ENCODE data around the gene RASA4B.
"Not testable (repeated sequence)": the region's sequence is repeated elsewhere in the genome, so short reads cannot be mapped to it uniquely, and the experiment has no call there.

RASA4B gene

DNA sequence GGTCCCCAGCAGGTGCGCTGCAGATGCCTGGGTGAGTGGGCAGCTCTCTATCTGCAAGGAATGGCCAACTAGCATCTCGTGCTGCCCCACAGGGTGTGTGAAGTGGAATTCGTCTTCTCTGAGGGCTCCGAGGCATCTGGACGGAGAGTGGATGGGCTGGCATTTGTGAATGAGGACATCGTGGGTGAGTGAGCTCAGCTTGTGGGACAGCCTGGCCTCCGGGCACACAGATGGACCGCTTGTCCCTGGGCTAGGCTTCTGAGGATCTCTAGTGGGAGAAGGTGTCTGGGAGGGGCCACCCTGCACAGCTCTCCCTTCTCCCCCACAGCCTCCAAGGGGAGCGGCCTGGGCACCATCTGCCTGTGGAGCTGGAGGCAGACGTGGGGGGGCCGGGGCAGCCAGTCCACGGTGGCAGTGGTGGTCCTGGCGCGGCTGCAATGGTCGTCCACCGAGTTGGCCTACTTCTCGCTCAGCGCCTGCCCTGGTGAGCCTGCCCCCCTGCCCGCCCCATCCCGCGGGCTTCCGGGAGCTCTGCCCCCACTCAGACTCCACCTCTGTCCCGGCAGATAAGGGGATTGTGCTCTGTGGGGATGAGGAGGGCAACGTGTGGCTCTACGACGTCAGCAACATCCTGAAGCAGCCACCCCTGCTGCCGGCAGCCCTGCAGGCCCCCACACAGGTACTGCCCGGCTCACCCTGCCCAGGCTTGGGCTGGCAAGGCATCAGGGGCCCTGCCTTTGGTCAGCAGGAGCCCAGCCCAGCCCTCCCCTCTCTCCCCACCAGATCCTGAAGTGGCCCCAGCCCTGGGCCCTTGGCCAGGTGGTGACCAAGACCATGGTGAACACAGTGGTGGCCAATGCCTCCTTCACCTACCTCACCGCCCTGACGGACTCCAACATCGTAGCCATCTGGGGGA lies 45.2 kb downstream of the RASA4B start:
- no peak for DNase-seq

DNA sequence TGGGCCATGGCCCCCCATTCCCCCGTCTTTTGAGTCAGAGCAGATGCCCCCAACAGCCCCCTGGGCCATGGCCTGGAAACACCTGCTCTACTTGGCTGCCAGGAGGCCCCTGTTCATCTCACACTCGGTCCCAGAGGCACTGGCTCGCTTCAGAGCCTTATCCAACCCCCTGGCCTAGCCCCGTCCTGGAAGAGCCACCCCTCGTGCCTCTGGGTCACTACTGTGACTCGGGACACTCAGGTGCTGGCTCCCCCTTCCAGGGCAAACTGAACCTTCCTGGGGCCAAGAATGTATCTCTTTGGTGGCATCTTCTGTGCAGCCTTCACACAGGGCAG lies 45.8 kb downstream of the RASA4B start:
- no peak for DNase-seq

DNA sequence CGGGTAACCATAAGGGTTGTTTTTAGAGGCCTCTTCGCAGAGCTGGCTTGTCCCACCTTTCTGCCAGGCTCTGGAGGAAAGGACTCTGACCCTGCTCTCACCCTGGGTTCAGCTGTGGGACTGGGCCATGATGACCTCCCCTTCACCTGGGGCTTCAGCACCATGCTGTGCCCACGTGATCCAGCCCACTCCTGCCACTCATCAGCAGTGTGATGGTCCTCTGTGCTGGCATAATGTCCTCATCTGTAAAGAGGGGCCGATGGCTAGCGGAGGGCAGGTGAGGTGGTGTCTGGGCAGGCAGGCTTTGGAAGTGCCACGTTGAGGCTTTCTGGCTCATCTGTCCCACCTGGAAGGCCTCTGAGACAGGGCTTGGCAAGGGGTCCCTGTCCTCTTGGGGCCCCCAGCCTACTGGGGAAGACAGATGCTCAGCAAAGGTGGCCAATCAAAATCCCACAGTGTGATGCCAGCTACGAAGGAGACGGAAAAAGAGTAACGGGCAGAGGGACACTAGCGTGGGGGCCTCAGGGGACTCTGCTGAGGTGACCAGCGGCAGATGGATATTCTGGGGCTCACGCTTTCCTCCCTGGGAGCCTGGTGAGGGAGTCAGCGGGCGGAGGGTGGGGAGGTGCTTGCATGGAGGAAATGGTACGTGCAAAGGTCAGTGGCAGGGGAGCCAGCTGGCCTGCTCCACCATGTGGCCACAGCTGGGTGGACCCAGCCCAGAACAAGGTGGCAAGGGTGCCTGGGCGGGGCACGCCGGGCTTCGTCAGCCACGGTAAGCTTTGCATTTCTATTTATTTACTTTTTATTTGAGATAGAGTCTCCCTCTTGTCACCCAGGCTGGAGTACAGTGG lies 47.4 kb downstream of the RASA4B start:
- no peak for DNase-seq

DNA sequence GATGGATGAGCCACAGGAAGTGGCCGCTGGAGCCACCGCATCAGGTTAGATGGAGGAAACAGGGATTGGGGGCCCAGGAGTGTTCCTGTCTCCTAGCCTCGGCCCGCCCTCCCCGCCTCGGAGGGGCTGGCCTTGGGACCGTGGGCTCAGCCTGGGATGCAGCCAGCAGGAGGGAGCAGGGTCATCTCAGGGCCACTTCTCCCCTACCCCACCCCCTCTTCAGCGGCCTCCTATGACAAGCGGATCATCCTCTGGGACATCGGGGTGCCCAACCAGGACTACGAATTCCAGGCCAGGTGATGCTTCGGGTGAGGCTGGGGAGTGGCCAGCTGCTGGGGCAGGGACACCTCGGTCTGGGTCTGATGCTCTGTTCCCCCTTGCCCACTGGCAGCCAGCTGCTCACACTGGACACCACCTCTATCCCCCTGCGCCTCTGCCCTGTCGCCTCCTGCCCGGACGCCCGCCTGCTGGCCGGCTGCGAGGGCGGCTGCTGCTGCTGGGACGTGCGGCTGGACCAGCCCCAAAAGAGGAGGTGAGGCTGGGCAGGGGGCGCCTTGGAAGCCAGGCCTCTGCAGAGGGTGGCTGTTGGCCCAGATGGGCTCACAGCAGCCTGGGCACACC lies 48.1 kb downstream of the RASA4B start:
- no peak for DNase-seq

DNA sequence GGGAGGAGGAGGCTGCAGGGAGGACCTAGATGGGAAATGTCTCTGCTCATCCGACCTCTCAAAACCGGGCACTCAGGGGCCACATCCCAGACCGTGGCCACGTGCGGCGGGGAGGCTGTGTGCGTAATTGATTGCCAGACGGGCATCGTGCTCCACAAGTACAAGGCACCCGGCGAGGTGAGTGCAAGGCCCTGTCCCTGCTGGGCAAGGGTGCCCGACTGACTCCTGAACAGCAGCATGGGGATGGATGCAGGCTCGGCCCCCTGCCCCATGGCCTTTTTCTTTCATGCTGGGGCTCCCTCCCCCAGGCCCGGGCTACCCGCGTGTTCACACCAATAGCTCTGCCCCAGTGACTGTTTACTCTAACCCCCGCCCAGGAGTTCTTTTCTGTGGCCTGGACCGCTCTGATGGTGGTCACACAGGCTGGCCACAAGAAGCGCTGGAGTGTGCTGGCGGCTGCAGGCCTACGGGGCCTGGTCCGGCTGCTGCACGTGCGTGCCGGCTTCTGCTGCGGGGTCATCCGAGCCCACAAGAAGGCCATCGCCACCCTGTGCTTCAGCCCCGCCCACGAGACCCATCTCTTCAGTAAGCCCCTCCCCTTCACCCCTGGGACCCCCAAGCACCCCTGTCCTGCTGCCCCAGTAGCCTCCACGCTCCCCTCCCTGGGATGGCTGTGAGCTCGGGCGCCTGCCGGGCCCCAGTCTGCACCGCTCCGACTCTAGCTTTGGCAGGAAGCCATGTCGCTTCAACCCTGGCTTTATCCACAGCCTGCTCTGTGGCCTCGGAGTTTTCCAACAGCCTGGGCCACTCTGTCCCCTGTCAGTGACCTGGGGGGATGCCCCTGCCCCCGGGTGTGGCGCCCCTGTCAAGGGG lies 48.9 kb downstream of the RASA4B start:
- DNase-seq = no peak

DNA sequence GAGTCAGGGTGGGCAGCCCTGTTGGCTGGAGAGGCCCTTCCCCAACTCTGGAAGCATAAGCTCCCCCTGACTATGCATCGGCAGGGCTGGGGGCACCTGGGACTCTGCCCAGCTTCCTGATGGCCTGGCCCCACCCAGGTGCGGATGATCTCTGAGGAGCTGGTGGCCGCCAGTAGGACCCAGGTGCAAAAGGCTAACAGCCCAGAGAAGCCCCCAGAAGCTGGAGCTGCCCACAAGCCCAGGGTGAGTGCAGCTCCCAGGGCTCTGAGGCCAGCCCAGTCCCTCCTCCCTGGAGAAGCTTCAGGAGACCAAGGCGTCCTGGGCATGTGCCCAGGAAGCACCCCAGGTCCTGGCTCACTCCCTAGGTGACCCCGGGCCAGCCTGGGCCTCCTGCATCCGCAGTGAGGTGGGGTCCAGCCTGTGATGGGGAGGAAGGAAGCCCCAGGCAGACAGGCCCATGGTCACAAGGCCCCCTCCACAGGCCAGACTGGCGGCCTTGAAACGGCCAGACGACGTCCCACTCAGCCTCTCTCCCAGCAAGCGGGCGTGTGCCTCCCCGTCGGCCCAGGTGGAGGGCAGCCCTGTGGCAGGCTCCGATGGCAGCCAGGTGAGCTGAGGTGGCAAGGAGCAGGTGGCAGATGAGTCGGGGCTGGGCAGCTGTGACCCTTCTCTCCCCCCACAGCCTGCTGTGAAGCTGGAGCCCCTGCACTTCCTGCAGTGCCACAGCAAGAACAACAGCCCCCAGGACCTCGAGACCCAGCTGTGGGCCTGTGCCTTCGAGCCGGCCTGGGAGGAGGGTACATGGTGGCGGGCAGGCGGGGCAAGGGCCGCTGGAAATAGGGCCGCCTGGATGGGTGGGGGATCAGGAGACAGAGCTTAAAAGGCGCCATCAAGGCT lies 49.7 kb downstream of the RASA4B start:
- no peak for DNase-seq

DNA sequence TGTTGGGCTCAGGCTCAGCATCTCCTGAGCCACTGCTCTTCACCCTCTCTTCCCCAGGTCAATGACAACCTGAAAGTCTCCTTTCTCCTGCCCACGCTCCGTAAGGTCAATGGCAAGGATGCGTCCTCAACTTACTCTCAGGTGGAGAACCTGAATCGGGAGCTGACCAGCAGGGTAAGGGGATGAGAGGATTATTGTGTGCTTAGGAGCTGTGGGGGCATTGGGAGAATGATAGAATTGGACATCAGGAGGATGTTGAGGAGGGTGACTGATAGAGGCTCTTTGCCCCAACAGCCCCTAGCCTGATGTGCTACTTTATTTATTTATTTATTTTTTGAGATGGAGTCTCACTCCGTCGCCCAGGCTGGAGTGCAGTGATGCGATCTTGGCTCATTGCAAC lies 51.5 kb downstream of the RASA4B start:
- DNase-seq = no peak

DNA sequence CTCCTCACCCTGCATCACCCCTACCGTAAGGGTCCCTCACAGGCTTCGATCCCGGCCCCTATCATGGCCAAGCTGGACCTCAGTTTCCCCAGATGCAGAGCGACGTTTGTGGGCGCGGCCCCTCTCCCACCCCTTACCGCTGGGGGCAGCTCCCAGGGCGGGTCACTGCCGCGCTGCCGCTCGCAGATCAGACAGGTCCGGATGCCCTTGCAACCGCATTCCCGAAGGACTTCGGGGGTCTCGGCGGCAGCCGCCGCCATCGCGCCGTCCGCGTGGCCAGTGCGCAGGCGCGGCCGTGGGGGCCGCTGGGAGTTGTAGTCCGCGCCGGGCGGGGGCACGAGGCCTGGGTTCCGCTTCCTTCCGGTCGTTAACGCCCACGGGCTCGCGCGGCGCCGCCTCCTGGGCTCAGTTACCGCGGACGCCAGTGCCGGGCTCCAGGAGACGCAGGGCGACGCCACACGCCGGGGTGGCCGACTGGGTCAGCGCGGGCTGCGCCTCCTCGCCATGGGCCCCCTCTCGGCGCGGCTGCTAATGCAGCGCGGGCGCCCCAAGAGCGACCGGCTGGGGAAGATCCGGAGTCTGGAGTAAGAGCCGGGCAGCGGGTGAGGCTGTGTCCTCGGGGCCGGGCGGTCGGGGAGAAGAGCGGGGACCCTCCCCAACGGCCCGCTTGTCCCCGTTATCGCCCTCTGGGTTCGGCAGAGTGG lies 52.8 kb downstream of the RASA4B start, which contains the start of the genes ALKBH4 and LRWD1:
TSS of gene ALKBH4 (minus strand) at position 287 of the 704 bp plus-strand sequence. CDS start at position 260, 27 bp downstream.
TSS of gene LRWD1 (plus strand) at position 408 of the 704 bp plus-strand sequence. CDS start at position 505, 97 bp downstream.
- DNase-seq = peak; percentile 53

DNA sequence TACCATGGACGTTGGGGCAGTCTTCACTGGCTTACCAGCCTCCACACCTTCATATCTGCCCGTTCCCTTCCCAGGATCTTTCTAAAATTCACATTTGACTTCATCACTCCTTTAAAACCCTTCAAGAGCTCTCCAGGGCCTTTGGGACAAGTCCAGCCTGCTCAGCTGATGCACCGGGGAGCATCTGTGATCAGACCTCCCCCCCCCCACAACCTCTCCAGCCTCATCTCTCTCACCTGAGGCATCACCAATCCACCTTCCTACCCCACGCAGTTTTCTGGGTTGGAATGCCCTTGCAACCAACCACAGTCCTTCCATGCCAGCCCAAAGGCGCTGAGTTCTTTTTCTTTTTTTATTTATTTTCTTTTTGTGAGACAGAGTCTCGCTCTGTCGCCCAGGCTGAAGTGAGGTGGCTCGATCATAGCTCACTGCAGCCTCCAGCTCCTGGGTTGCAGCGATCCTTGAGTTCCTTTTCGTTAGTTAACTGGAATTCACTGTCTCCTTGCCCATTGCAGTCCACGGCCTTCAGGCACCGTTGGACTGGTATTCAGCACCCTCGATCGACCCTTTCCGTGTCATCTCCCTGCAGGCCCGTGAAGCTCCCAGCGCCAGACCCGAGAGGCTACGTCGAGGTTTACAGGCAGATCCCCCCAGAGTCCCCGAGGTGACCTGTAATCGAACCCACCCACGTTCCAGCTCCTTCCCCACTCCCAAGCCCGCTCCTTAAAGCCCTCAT lies 53.6 kb downstream of the RASA4B start:
- DNase-seq = no peak

DNA sequence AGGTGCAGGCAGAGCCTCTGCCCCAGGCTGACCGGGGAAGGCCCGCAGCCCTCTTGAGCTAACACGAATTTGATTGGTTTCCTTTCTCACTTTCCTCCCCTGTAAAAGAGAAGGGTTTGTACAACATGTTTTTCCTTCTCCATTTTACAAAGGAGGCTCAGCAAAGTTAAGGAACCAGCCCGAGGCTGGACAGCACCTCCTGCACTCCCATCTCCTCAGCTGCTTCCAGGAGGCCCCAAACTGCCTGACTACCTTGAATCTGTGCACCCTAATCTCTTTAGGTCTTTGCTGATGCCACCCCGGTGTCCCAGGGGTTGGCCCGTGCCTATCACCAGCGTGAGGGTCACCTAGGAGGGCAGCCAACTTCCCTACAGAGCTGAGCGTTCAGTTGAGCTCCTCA lies 57.1 kb downstream of the RASA4B start:
- DNase-seq = no peak

DNA sequence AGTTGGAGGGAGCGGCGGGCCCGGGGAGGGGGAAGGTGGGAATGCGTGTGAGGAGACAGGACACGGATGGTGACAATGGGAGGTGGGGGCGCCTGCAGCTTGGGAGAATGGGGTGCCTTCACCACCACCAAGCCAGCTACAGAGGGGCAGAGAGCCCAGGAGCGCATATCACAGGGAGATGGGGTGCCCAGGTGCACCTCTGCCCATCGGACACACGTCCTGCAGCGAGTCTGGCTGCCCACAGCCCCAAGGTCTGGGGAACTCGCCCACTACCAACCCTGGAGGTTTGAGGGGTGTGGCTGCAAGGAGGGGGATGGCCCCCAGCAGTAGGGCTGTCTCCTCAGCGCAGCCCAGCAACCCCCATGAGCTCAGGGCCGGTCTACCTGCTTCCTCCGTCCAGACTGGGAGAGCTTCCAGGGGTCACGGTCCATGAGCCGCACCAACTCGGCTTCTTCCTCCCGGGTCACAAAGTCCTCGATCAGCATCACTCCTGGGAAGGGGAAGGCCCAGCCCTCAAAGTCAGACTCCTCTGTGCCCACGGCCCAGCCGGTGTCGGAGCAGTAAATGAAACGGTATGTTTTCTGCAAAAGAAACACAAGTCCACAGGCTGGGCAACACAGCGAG lies 58.2 kb downstream of the RASA4B start:
- DNase-seq = no peak

DNA sequence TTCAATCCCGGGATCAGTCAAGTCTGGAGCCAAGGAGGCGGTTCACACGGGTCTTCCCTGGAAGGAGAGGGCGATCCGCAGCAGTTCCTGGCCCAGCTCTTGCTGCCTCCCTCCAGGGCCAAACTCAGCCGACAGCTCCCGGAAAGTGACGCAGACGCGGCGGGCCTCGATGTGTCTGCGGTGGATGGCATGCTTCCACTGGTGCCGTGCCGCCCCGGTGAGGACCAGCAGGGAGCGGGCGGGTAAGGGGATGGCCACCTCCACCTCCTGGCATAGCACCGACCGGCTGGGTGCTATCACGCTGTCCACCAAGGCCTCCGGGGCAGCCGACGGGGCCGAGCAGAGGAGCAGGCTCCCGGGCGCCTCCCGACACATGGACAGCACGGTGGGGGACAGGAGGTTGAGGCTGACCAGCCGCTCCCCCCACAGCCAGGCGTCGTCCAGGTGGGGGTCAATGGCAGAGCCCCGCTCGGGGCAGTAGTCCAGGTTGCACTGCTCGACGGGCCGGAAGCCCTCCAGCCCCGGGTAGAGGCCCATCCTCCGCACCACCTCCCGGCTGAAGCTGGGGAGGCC lies 60.1 kb downstream of the RASA4B start:
- DNase-seq = no peak

DNA sequence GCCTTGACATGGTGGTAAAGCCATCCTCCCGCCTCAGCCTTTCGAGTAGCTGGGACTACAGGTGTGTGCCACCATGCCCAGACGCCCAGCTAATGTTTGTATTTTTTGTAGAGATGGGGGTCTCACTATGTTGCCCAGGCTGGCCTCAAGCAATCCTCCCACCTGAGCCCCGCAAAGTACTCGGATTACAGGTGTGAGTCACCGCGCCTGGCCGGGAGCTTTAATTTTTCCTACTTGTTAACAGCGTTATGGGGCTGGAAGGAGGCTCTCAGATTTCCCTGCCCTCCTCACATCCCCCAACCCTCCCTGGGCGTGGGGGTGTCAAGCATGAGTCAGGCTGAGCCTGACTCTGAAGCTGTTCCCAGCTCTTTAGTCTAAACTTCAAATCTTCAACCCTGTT lies 61.2 kb downstream of the RASA4B start:
- DNase-seq = no peak

DNA sequence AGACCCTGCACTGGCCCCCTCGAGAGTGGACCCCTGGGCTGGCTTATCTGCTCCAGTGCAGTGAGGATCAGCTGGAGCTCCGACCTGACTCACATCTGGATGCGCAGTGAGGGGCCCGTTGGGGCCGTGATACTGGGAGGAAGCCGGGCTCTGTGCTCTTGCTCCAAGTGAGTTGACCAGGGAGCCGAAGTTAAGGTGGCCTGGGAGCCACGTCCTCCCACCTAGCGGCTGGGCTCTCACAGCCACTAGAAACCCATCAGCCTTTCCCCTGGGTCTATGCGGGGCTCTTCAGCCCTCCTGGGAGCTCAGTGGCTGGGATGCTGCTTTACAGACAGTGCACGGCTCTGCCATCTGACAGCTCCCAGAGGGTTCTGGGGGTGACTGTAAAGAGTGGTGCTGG lies 62.0 kb downstream of the RASA4B start:
- no peak for DNase-seq

DNA sequence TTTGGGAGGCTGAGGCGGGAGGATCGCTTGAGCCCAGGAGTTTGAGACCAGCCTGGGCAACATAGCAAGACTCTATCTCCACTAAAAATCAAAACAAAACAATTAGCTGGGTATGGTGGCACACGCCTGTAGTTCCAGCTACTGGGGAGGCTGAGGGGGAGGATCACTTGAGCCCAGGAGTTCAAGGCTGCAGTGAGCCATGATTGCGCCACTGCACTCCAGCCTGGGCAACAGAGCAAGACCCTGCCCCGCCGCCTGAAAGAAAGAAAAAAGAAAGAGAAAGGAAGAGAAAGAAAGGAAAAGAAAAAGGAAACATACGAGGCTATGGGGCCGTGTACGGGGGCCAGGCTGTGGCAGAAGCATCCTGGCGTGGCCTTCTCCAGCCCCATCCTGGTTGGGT lies 62.6 kb downstream of the RASA4B start:
- not testable (repeated sequence) for DNase-seq

DNA sequence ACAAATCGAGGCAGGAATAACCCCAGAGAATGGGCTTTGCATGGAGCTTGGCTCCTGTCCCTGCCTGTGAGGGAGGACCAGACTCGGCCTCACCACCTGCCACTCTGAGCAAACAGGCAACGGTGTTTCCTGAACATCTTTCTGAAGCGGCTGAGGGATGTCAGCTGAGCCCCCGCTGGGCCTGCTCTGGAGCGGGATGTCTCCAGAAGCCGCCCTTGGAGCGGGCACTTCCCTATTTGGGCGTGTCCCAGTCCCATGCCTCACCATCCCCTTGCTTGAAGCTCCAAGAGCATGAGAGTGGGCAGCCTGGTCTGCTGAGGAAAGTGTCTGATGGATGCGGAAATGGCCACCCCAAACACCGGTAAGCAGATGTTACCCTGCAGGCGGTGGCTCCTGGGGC lies 63.1 kb downstream of the RASA4B start:
- DNase-seq = no peak

DNA sequence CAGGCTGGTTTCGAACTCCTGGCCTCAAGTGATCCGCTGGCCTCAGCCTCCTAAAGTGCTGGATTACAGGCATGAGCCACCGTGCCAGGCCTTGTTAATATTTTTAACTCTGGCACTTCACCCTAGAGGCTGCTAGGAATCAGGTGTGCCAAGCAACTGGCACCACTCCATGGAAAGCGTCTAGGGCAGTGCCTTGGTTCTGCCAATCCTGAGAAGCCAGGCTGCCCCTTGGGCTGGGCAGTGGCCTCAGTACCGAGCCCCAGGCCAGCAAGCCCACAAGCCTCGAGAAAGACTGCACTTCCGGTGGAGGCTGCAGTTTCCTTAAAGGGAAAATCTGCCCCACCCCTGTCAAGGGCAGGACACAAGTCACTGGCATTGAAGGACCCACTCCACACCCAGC lies 64.3 kb downstream of the RASA4B start:
- DNase-seq = no peak

DNA sequence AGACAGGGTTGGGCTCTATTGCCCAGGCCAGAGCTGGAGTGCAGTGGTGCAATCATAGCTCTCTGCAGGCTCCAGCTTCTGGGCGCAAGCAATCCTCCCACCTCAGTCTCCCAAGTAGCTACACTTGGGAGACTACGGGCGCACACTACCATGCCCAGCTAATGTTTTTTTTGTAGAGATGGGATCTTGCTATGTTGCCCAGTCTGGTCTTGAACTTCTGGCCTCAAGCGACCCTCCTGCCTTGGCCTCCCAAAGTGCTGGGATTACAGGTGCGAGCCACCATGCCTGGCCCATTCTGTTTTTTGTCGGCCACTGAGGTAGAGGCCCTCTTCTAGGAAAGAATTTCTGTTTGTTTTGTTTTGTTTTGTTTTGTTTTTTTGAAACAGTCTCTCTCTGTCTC lies 65.1 kb downstream of the RASA4B start:
- DNase-seq = no peak
